Panc1 (cell line): ENCODE measurements around the gene TXNRD1. TPM values are rescaled to one million over a fixed set of nuclear protein-coding genes. Genes with fewer than 3 reads are reported as not detected.
A peak's percentile ranks its signal among the peaks of the same experiment; 100 is the strongest.

Source experiments
- ATAC-seq: fragments of 200-7000 bp; cut with Tn5 transposase; 2 replicates; pipeline ENCODE4 v1.9.1; 2020; ENCODE audit warnings: mild to moderate bottlenecking, moderate library complexity
- BruUV-seq: library from RNA; stranded (reverse); fragments of 400-500 nt; replicated peaks from 2 replicates; lab custom pipeline; 2021; lab: Mats Ljungman, UMichigan
- CTCF ChIA-PET: fragments of 300-600 bp; sonication (Branson Sonifier 250); formaldehyde crosslinking; loops from one replicate; lab custom pipeline; 2022; ENCODE audit warnings: antibody characterized with exemption; lab: Charles Lee
- POLR2A ChIA-PET: fragments of 300-600 bp; sonication (Branson Sonifier 250); formaldehyde crosslinking; loops from one replicate; lab custom pipeline; 2022; ENCODE audit warnings: antibody characterized with exemption; lab: Charles Lee
- DNase-seq: peaks from one replicate; pipeline ENCODE4 v3.0.0-alpha.2; 2010; ENCODE audit warnings: low read depth, low spot score
- H3K27ac ChIP-seq: 2 replicates; pipeline ENCODE4 v1.5.1; 2011; ENCODE audit warnings: mild to moderate bottlenecking, low read length, inconsistent platforms
- H3K27me3 ChIP-seq: fragments of 200-500 bp; sonication (Bioruptor generic); 2 replicates; pipeline ENCODE4 v1.6.0; 2014; ENCODE audit warnings: low read length, inconsistent platforms; ENCODE audit not compliant: control insufficient read depth, insufficient read depth
- H3K36me3 ChIP-seq: fragments of 200-500 bp; sonication (Bioruptor generic); 2 replicates; pipeline ENCODE4 v1.5.1; 2014; ENCODE audit warnings: inconsistent platforms, mild to moderate bottlenecking, low read length, moderate library complexity; ENCODE audit not compliant: control insufficient read depth, insufficient read depth
- H3K4me1 ChIP-seq: 2 replicates; pipeline ENCODE4 v1.5.1; 2011; ENCODE audit warnings: inconsistent platforms, mild to moderate bottlenecking, low read length, moderate library complexity; ENCODE audit not compliant: control insufficient read depth, insufficient read depth
- H3K4me3 ChIP-seq, 2 experiments: 2 replicates each; pipeline ENCODE4 v1.5.1; 2011 to 2012; ENCODE audit warnings: low read depth in 2 of 2, low read length in 2 of 2, mild to moderate bottlenecking in 2 of 2, inconsistent platforms in 1 of 2, moderate library complexity in 1 of 2
- H3K9me3 ChIP-seq: fragments of 200-500 bp; sonication (Bioruptor generic); 2 replicates; pipeline ENCODE4 v1.5.1; 2014; ENCODE audit warnings: low read depth, mild to moderate bottlenecking, inconsistent platforms, low read length, moderate library complexity; ENCODE audit not compliant: control insufficient read depth, insufficient read depth
- POLR2AphosphoS5 ChIP-seq: IDR thresholded peaks from 2 replicates; pipeline ENCODE4 v1.6.1; 2012; ENCODE audit warnings: mild to moderate bottlenecking, low read depth, low read length, moderate library complexity
- SIN3A ChIP-seq: IDR thresholded peaks from 2 replicates; pipeline ENCODE4 v1.6.1; 2012; ENCODE audit warnings: low read depth, mild to moderate bottlenecking, low read length, moderate library complexity, borderline replicate concordance; ENCODE audit not compliant: insufficient read depth
- TCF7L2 ChIP-seq: IDR thresholded peaks from 2 replicates; pipeline ENCODE4 v1.6.1; 2011; ENCODE audit warnings: mild to moderate bottlenecking, low read depth, low read length, inconsistent platforms
- in situ Hi-C: cut with HindIII; loops from 2 replicates; pipeline ENCODE4 v1.10.0; 2016; ENCODE audit warnings: low sequenced_read_pairs, low pct_unique_long_range_greater_than_20kb
- intact Hi-C: fragments of 100-400 bp; cut with micrococcal nuclease; formaldehyde crosslinking; loops from one replicate; pipeline ENCODE4 v1.10.0; 2022; ENCODE audit not compliant: unreplicated experiment
- total RNA-seq: library from RNA; stranded (reverse); gene quantifications from one replicate; pipeline ENCODE4 v1.2.1, GENCODE V29; 2021; ENCODE audit not compliant: unreplicated experiment
- TF ChIP-seq, protein P1 (sequence below): fragments of 450-650 bp; IDR thresholded peaks from 2 replicates; pipeline ENCODE4 v1.5.1; 2017; ENCODE audit warnings: mild to moderate bottlenecking
- TF ChIP-seq, protein P2 (sequence below), 2 experiments: IDR thresholded peaks; 2 replicates each; pipeline ENCODE4 v1.6.1; 2011 to 2012; ENCODE audit warnings: low read depth in 2 of 2, control low read depth in 1 of 2, low read length in 1 of 2, mild to moderate bottlenecking in 1 of 2, moderate library complexity in 1 of 2; ENCODE audit not compliant: insufficient read depth in 1 of 2

Gene TXNRD1
- total RNA-seq, 1 experiment from 2014 or later: 348 TPM

DNA sequence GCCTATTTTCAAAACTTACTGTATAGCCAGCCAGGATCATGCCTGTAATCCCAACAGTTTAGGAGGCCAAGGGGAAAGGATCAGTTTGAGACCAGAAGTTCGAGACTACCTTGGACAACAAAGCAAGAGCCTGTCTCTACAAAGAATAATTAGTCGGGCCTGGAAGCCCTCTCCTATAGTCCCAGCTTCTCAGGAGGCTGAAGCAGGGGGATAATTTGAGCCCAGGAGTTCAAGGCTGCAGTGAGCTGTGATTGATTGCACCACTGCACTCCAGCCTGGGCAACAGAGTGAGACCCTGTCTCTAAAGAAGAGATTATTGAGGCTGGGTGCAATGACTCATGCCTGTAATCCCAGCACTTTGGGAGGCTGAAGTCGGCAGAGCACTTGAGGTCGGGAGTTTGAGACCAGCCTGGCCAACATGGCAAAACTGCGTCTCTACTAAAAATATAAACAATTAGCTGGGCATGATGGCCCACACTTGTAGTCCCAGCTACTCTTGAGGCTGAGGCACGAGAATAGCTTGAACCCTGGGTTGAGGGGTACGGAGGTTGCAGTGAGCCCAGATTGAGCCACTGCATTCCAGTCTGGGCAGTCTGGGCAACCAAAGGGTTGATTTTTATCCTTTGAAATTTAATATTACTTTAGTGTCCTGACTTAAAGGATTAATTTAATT is 102.1 kb downstream of the TXNRD1 start:
- H3K27me3 ChIP-seq: no peaks in the 10 kb centered on the region
- H3K36me3 ChIP-seq: peaks cover 67% of the 10 kb centered on the region
- peak overlapping the region; percentile 30; the same call in 1 of the 2 replicates for H3K27ac ChIP-seq
- no TSS peak for BruUV-seq
- ChIA-PET CTCF (no interaction called here), POLR2A (no interaction called here)
- H3K4me3 ChIP-seq: no peak overlapping the region
- intact Hi-C loops: no loop called here
- in situ Hi-C loops: no loop called here
- peak; percentile 12 for ATAC-seq
- DNase-seq: no peak
- H3K9me3 ChIP-seq: no peaks in the 10 kb centered on the region
- H3K4me1 ChIP-seq: peaks cover 48% of the 10 kb centered on the region
- TF ChIP-seq, protein P1, sequence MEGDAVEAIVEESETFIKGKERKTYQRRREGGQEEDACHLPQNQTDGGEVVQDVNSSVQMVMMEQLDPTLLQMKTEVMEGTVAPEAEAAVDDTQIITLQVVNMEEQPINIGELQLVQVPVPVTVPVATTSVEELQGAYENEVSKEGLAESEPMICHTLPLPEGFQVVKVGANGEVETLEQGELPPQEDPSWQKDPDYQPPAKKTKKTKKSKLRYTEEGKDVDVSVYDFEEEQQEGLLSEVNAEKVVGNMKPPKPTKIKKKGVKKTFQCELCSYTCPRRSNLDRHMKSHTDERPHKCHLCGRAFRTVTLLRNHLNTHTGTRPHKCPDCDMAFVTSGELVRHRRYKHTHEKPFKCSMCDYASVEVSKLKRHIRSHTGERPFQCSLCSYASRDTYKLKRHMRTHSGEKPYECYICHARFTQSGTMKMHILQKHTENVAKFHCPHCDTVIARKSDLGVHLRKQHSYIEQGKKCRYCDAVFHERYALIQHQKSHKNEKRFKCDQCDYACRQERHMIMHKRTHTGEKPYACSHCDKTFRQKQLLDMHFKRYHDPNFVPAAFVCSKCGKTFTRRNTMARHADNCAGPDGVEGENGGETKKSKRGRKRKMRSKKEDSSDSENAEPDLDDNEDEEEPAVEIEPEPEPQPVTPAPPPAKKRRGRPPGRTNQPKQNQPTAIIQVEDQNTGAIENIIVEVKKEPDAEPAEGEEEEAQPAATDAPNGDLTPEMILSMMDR: no peak
- TF ChIP-seq SIN3A (no peak), TCF7L2 (no peak), POLR2AphosphoS5 (no peak)
- TF ChIP-seq, protein P2, sequence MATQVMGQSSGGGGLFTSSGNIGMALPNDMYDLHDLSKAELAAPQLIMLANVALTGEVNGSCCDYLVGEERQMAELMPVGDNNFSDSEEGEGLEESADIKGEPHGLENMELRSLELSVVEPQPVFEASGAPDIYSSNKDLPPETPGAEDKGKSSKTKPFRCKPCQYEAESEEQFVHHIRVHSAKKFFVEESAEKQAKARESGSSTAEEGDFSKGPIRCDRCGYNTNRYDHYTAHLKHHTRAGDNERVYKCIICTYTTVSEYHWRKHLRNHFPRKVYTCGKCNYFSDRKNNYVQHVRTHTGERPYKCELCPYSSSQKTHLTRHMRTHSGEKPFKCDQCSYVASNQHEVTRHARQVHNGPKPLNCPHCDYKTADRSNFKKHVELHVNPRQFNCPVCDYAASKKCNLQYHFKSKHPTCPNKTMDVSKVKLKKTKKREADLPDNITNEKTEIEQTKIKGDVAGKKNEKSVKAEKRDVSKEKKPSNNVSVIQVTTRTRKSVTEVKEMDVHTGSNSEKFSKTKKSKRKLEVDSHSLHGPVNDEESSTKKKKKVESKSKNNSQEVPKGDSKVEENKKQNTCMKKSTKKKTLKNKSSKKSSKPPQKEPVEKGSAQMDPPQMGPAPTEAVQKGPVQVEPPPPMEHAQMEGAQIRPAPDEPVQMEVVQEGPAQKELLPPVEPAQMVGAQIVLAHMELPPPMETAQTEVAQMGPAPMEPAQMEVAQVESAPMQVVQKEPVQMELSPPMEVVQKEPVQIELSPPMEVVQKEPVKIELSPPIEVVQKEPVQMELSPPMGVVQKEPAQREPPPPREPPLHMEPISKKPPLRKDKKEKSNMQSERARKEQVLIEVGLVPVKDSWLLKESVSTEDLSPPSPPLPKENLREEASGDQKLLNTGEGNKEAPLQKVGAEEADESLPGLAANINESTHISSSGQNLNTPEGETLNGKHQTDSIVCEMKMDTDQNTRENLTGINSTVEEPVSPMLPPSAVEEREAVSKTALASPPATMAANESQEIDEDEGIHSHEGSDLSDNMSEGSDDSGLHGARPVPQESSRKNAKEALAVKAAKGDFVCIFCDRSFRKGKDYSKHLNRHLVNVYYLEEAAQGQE (IDR thresholded peaks at IDR 0.05; ENCODE audit: insufficient read depth in 1 of 2, low read depth in 2 of 2, low read length in 1 of 2): no peak

DNA sequence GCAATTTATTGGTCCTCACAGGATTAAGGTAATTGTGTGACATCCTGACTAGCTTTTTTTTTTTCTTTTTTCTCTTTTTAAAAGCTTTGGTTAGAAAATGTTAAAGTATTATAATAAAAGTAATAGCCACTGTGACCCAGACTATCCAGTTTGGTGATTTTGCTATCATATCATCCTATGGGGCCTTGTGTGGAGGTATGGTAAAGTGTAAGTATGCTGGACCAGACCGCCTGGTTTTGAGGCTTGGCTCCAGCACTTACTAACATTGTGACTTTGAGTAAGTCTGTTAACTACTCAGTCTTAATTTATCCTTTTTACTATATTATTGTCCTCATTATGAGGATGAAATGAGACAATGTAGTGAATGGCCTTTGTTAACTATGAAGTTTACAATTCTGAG is 103.4 kb downstream of the TXNRD1 start:
- no TSS peak for BruUV-seq
- CTCF ChIA-PET: no interaction called here
- in situ Hi-C loops: no loop called here

More for the DNA sequence above, 103.4 kb downstream of the TXNRD1 start:
- Histone ChIP-seq H3K36me3 (peaks cover 54% of the 10 kb centered on the region), H3K27me3 (no peaks in the 10 kb centered on the region), H3K27ac (peak overlapping the region; percentile 46), H3K9me3 (no peaks in the 10 kb centered on the region), H3K4me1 (peaks cover 36% of the 10 kb centered on the region), H3K4me3 (no peak overlapping the region)
- ATAC-seq (no peak), DNase-seq (no peak)
- TF ChIP-seq POLR2AphosphoS5 (no peak), SIN3A (no peak), TCF7L2 (no peak)
- TF ChIP-seq, protein P2 (IDR thresholded peaks at IDR 0.05; ENCODE audit: insufficient read depth in 1 of 2, low read depth in 2 of 2, low read length in 1 of 2): no peak
- TF ChIP-seq, protein P1: no peak
- POLR2A ChIA-PET: no interaction called here
- intact Hi-C loops: no loop called here
